Prostate gland (tissue), 2 donors: ENCODE measurements around the gene HOXB6. TPM values are rescaled to one million over a fixed set of nuclear protein-coding genes. Genes with fewer than 3 reads are reported as not detected.

ENCODE experiments used
- DNase-seq: peaks from one replicate; pipeline ENCODE4 v3.0.0-alpha.2; 2019; ENCODE audit warnings: low spot score
- H3K27ac ChIP-seq, 2 donors: fragments of 200-600 bp; sonication (generic); 2 replicates each; pipeline ENCODE4 v1.5.1; 2017 to 2019
- H3K27me3 ChIP-seq: fragments of 200-600 bp; sonication (generic); replicated peaks from 2 replicates; pipeline ENCODE4 v1.5.1; 2019; ENCODE audit not compliant: insufficient read depth
- H3K36me3 ChIP-seq, 2 donors: fragments of 200-600 bp; sonication (generic); 1 replicate in 1 of 2; 2 replicates in 1 of 2; pipeline versions ENCODE4 v1.5.1 to v1.8.1; 2017 to 2019
- H3K4me1 ChIP-seq: fragments of 200-600 bp; sonication (generic); replicated peaks from 2 replicates; pipeline ENCODE4 v1.5.1; 2019
- H3K4me3 ChIP-seq, 2 donors: fragments of 200-600 bp; sonication (generic); 2 replicates each; pipeline ENCODE4 v1.5.1; 2017 to 2019
- H3K9me3 ChIP-seq: fragments of 200-600 bp; sonication (generic); 2 replicates; pipeline ENCODE4 v1.5.1; 2017
- CTCF ChIP-seq, 4 experiments: fragments of 200-600 bp in 2 of 4; fragments of 450-650 bp in 2 of 4; sonication (generic) in 2 of 4; IDR thresholded peaks; 1 replicate in 3 of 4; 2 replicates in 1 of 4; pipeline ENCODE4 v1.5.1; 2016 to 2019; ENCODE audit warnings: antibody characterized with exemption in 4 of 4, mild to moderate bottlenecking in 2 of 4, moderate library complexity in 2 of 4
- POLR2A ChIP-seq: fragments of 450-650 bp; IDR thresholded peaks from one replicate; pipeline ENCODE4 v1.6.1; 2016; ENCODE audit warnings: antibody characterized with exemption, mild to moderate bottlenecking
- POLR2AphosphoS5 ChIP-seq: sonication (generic); formaldehyde crosslinking; IDR thresholded peaks from one replicate; pipeline ENCODE4 v1.6.1; 2017; ENCODE audit warnings: antibody characterized with exemption
- WGBS: methylation state at CpG from one replicate; pipeline ENCODE4 v1.1.5; 2018; 5-methylcytosine and 5-hydroxymethylcytosine counted together
- intact Hi-C: fragments of 100-400 bp; cut with DNase I; formaldehyde crosslinking; loops from one replicate; pipeline ENCODE4 v1.14.2; 2022
- total RNA-seq, 2 donors: library from RNA; depleted of rRNA; stranded (reverse); fragments of >200 nt; gene quantifications; one replicate each; pipeline ENCODE4 v1.1.0, GENCODE V29; 2016

Gene HOXB6
- total RNA-seq, 2 donors from 2014 or later, result 0.27 to 0.40 TPM

- 16% methylated on average over 12 of the region's 16 CpGs for WGBS
- H3K4me1 ChIP-seq, result no peaks in the 10 kb centered on the region
- TF ChIP-seq POLR2AphosphoS5, result no peak
- no peak for TF ChIP-seq POLR2A
- TF ChIP-seq CTCF (IDR thresholded peaks at IDR 0.05), result no peak
- no peak overlapping the region for H3K27ac ChIP-seq
- no peak for DNase-seq
- peak overlapping the region; percentile 10 to 24 for H3K4me3 ChIP-seq
- intact Hi-C loops, result no loop called here
- no peaks in the 10 kb centered on the region for H3K36me3 ChIP-seq
- H3K27me3 ChIP-seq, result peaks cover 49% of the 10 kb centered on the region
- H3K9me3 ChIP-seq, result no peaks in the 10 kb centered on the region
Observed at GRCh38 chr17:48597528-48597777, 7.3 kb downstream of the HOXB6 start.

- no peaks in the 10 kb centered on the region for H3K9me3 ChIP-seq
- DNase-seq, result no peak
- H3K36me3 ChIP-seq, result no peaks in the 10 kb centered on the region
- TF ChIP-seq CTCF (IDR thresholded peaks at IDR 0.05) (no peak), POLR2A (no peak), POLR2AphosphoS5 (no peak)
- no peaks in the 10 kb centered on the region for H3K4me1 ChIP-seq
- peaks cover 47% of the 10 kb centered on the region for H3K27me3 ChIP-seq
- 41% methylated on average over 26 of the region's 26 CpGs for WGBS
- no peak overlapping the region for H3K4me3 ChIP-seq
- no peak overlapping the region for H3K27ac ChIP-seq
- intact Hi-C loops, result no loop called here
Observed at GRCh38 chr17:48596735-48597527, 7.9 kb downstream of the HOXB6 start.

- 49% methylated on average over 54 of the region's 54 CpGs for WGBS
Observed at GRCh38 chr17:48596000-48596734, 8.6 kb downstream of the HOXB6 start.

GRCh38 chr17:48595278-48595999, 9.3 kb downstream of the HOXB6 start:
- Histone ChIP-seq H3K36me3 (no peaks in the 10 kb centered on the region), H3K9me3 (no peaks in the 10 kb centered on the region), H3K27ac (no peak overlapping the region), H3K4me1 (no peaks in the 10 kb centered on the region), H3K27me3 (peaks cover 46% of the 10 kb centered on the region), H3K4me3 (no peak overlapping the region)
- 67% methylated on average over 25 of the region's 25 CpGs for WGBS
- intact Hi-C loops, result no loop called here
- DNase-seq, result no peak
- no peak for TF ChIP-seq CTCF (IDR thresholded peaks at IDR 0.05)
- no peak for TF ChIP-seq POLR2AphosphoS5
- no peak for TF ChIP-seq POLR2A

More at GRCh38 chr17:48596000-48596734, 8.6 kb downstream of the HOXB6 start:
- Histone ChIP-seq H3K27me3 (peaks cover 42% of the 10 kb centered on the region), H3K36me3 (no peaks in the 10 kb centered on the region), H3K9me3 (no peaks in the 10 kb centered on the region), H3K4me1 (no peaks in the 10 kb centered on the region), H3K27ac (no peak overlapping the region), H3K4me3 (no peak overlapping the region)
- no peak for DNase-seq
- intact Hi-C loops, result no loop called here
- no peak for TF ChIP-seq POLR2AphosphoS5
- TF ChIP-seq CTCF (IDR thresholded peaks at IDR 0.05), result no peak
- no peak for TF ChIP-seq POLR2A
